ACC112 (cell line): Measurements from ENCODE around the gene NTPCR.
"Not testable (repeated sequence)": the region's sequence is repeated elsewhere in the genome, so short reads cannot be mapped to it uniquely, and the experiment has no call there.

Experiments used
- H2AFZ ChIP-seq: fragments of 200-600 bp; sonication (generic); one replicate; pipeline ENCODE4 v1.6.0; 2017; ENCODE audit warnings: antibody characterized with exemption, low read length; ENCODE audit not compliant: unreplicated experiment
- H3K27ac ChIP-seq: fragments of 200-600 bp; sonication (generic); 2 replicates; pipeline ENCODE4 v1.5.1; 2014; ENCODE audit warnings: low read depth, mild to moderate bottlenecking, antibody characterized with exemption, low read length, moderate library complexity
- H3K27me3 ChIP-seq: fragments of 200-600 bp; sonication (generic); 2 replicates; pipeline ENCODE4 v1.6.1; 2014; ENCODE audit warnings: mild to moderate bottlenecking, antibody characterized with exemption, low read length, moderate library complexity, mixed read lengths; ENCODE audit not compliant: insufficient read depth
- H3K36me3 ChIP-seq: fragments of 200-600 bp; sonication (generic); 2 replicates; pipeline ENCODE4 v1.6.1; 2016; ENCODE audit warnings: mild to moderate bottlenecking, antibody characterized with exemption, low read length, moderate library complexity, mixed read lengths; ENCODE audit not compliant: insufficient read depth
- H3K4me1 ChIP-seq: fragments of 200-600 bp; sonication (generic); one replicate; pipeline ENCODE4 v1.6.1; 2016; ENCODE audit warnings: low read length, mixed read lengths; ENCODE audit not compliant: insufficient read depth, unreplicated experiment, control insufficient read depth
- H3K4me3 ChIP-seq: fragments of 200-600 bp; sonication (generic); 2 replicates; pipeline ENCODE4 v1.5.1; 2014; ENCODE audit warnings: mild to moderate bottlenecking, low read depth, low read length
- H3K79me2 ChIP-seq: fragments of 200-600 bp; sonication (generic); one replicate; pipeline ENCODE4 v1.6.0; 2016; ENCODE audit warnings: low read length; ENCODE audit not compliant: control insufficient read depth, unreplicated experiment, insufficient read depth

NTPCR gene

GRCh38 chr1:232927166-232927565 is 23.2 kb upstream of the NTPCR start:
- peaks cover 20% of the 10 kb centered on the region; the same call in 1 of the 2 replicates for H3K27me3 ChIP-seq
- not testable (repeated sequence) for H3K79me2 ChIP-seq, H3K4me3 ChIP-seq, H3K36me3 ChIP-seq, H3K4me1 ChIP-seq, H3K27ac ChIP-seq, H2AFZ ChIP-seq

- no peak overlapping the region for H2AFZ ChIP-seq
- H3K4me1 ChIP-seq = no peaks in the 10 kb centered on the region
- no peaks in the 10 kb centered on the region for H3K36me3 ChIP-seq
- H3K27ac ChIP-seq = no peak overlapping the region
- H3K4me3 ChIP-seq = no peak overlapping the region
- peaks cover 20% of the 10 kb centered on the region; the same call in 1 of the 2 replicates for H3K27me3 ChIP-seq
- no peaks in the 10 kb centered on the region for H3K79me2 ChIP-seq
Observed at GRCh38 chr1:232927830-232928505, 22.4 kb upstream of the NTPCR start.

GRCh38 chr1:232932486-232933425 is 17.7 kb upstream of the NTPCR start:
- H2AFZ ChIP-seq = no peak overlapping the region
- no peaks in the 10 kb centered on the region for H3K36me3 ChIP-seq
- no peak overlapping the region for H3K27ac ChIP-seq
- no peaks in the 10 kb centered on the region for H3K79me2 ChIP-seq
- no peaks in the 10 kb centered on the region for H3K4me1 ChIP-seq
- H3K27me3 ChIP-seq = peaks cover 9% of the 10 kb centered on the region; the same call in 1 of the 2 replicates
- no peak overlapping the region for H3K4me3 ChIP-seq

- no peaks in the 10 kb centered on the region for H3K27me3 ChIP-seq
- H3K36me3 ChIP-seq = no peaks in the 10 kb centered on the region
- no peaks in the 10 kb centered on the region for H3K79me2 ChIP-seq
- H3K27ac ChIP-seq = no peak overlapping the region
- no peaks in the 10 kb centered on the region for H3K4me1 ChIP-seq
- no peak overlapping the region for H3K4me3 ChIP-seq
- H2AFZ ChIP-seq = no peak overlapping the region
Observed at GRCh38 chr1:232936941-232937340, 13.5 kb upstream of the NTPCR start.

- H3K36me3 ChIP-seq = no peaks in the 10 kb centered on the region
- no peaks in the 10 kb centered on the region for H3K4me1 ChIP-seq
- no peaks in the 10 kb centered on the region for H3K27me3 ChIP-seq
- no peaks in the 10 kb centered on the region for H3K79me2 ChIP-seq
- no peak overlapping the region for H2AFZ ChIP-seq
- H3K4me3 ChIP-seq = no peak overlapping the region
- no peak overlapping the region for H3K27ac ChIP-seq
Observed at GRCh38 chr1:232937741-232938375, 12.6 kb upstream of the NTPCR start.

GRCh38 chr1:232938926-232939325 is 11.5 kb upstream of the NTPCR start:
- H3K4me1 ChIP-seq = no peaks in the 10 kb centered on the region
- no peak overlapping the region for H3K27ac ChIP-seq
- H3K36me3 ChIP-seq = no peaks in the 10 kb centered on the region
- H3K4me3 ChIP-seq = no peak overlapping the region
- H3K79me2 ChIP-seq = no peaks in the 10 kb centered on the region
- H3K27me3 ChIP-seq = no peaks in the 10 kb centered on the region
- H2AFZ ChIP-seq = no peak overlapping the region

GRCh38 chr1:232939748-232940147 is 10.7 kb upstream of the NTPCR start:
- no peaks in the 10 kb centered on the region for H3K36me3 ChIP-seq
- no peaks in the 10 kb centered on the region for H3K79me2 ChIP-seq
- H2AFZ ChIP-seq = no peak overlapping the region
- H3K27me3 ChIP-seq = no peaks in the 10 kb centered on the region
- no peak overlapping the region for H3K27ac ChIP-seq
- H3K4me3 ChIP-seq = no peak overlapping the region
- H3K4me1 ChIP-seq = no peaks in the 10 kb centered on the region

GRCh38 chr1:232940262-232940661 is 10.1 kb upstream of the NTPCR start:
- H3K79me2 ChIP-seq = no peaks in the 10 kb centered on the region
- no peaks in the 10 kb centered on the region for H3K27me3 ChIP-seq
- no peak overlapping the region for H3K27ac ChIP-seq
- no peaks in the 10 kb centered on the region for H3K4me1 ChIP-seq
- H3K4me3 ChIP-seq = no peak overlapping the region
- no peak overlapping the region for H2AFZ ChIP-seq
- no peaks in the 10 kb centered on the region for H3K36me3 ChIP-seq

- no peak overlapping the region for H3K4me3 ChIP-seq
- H3K79me2 ChIP-seq = no peaks in the 10 kb centered on the region
- H3K27me3 ChIP-seq = no peaks in the 10 kb centered on the region
- no peaks in the 10 kb centered on the region for H3K36me3 ChIP-seq
- H3K4me1 ChIP-seq = no peaks in the 10 kb centered on the region
- H2AFZ ChIP-seq = no peak overlapping the region
- H3K27ac ChIP-seq = no peak overlapping the region
Observed at GRCh38 chr1:232942413-232943294, 7.8 kb upstream of the NTPCR start.

- no peaks in the 10 kb centered on the region for H3K27me3 ChIP-seq
- H3K36me3 ChIP-seq = no peaks in the 10 kb centered on the region
- no peak overlapping the region for H3K4me3 ChIP-seq
- H3K79me2 ChIP-seq = no peaks in the 10 kb centered on the region
- H3K27ac ChIP-seq = no peak overlapping the region
- no peaks in the 10 kb centered on the region for H3K4me1 ChIP-seq
- no peak overlapping the region for H2AFZ ChIP-seq
Observed at GRCh38 chr1:232943679-232944252, 6.6 kb upstream of the NTPCR start.
